GM19452 (cell line): ENCODE data around the gene ADD2.

Source experiments
- ATAC-seq: cut with Tn5 transposase; IDR thresholded peaks from one replicate; pipeline ENCODE4 v1.9.1; 2021; ENCODE audit not compliant: unreplicated experiment

The ADD2 gene

DNA sequence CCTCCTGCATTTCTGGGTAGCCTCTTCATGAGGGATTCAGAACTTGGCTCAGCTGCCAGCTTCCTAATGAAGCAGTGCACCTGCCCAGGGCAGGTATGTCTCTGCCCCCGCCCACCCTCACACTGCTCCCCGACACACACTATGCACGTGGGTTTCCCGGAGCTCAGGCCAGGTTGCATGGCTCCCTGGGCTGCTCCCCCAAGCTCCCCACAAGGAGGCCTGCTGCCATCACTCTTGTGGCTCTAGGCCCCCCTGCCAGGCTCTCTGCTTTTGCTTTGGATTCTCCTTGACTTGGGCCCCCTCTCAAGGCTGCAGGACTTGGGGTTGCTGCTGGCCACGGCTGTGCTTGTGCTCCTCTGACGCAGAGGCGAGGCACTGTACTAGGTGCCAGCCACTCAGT lies 43.6 kb downstream of the ADD2 start:
- no peak for ATAC-seq

DNA sequence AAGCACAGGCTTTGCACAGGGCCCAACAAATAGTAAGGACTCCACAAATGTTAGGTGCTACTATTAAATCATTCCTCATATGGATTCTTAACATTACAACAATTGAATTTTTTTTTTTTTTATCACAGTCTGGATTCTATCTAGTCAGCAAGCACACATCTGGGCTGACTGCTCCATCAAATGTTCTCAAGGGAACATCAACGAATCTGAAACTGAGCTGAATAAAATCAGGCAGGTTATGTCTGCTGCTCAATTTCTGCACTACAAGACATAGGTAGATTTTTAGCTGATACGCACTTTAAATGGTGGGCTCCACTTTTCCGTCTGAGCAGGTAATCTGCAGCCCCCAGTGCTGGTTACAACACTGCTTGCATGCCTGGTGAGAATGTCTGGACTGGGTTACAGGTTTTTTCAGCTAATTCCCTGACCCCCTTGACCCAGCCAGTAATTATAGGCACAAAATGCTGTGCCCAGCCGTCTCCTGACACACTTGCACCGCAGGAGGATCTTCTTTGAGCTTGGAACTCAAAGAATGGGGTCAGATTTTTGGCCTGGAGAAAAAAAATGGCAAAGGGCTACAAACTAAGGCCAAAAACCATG lies 44.6 kb downstream of the ADD2 start:
- ATAC-seq = no peak

DNA sequence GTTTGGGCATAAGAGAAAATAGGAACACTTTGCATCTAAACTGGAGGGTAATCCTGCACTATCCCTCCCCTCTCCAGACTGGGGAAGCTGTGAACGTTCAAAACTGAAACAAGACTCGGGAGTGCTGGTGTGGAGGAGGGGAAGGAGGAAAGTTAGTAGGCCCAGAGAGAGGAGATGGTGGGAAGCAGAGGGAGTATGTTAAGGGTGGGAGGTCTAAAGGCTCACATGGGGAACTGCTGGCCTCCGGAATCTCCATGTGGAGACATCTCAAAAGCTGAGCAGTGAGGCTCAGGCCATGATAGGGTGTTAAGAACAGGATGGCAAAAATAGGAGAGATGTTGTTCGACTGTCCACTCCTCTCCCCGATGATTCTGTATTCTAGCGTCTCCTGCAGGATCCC lies 47.9 kb downstream of the ADD2 start:
- ATAC-seq = no peak

DNA sequence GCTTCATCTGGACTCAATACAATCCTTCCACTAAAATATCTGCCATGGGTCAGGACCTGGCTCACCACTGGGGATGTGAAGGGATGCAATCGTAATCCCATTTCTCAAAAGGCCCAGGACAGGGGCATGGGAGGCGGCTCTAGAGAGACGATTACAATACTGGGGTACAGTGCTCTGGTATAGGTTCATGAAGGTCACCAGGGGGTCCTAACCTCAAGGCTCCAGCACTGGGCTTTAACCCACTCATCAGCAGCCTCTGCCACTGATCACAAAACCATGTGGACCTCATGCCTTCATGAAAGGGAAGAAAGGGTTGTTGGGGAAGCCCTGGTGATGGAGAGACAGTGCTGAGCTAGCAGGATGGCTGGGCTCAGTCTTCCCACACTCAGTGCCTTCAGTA lies 48.8 kb downstream of the ADD2 start:
- ATAC-seq = no peak

DNA sequence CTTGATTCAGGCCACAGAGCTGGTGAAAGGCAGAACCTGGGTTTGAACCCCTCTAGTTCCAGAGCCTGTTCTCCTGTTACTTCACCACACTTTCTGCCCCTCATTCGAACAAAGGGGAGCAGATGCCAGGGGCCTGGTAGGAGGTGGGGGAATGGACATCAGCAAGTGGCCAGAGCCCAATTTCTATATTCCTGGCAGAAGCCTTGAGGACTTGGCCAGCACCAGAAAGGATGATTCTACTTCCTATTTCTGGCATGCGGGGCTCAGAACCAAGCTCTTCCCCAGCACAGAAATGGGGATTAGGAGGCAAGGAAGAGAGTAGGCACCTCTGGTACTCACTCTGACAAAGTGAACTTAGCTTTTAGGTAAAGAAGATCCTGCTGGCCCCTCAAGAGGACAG lies 49.3 kb downstream of the ADD2 start:
- no peak for ATAC-seq

DNA sequence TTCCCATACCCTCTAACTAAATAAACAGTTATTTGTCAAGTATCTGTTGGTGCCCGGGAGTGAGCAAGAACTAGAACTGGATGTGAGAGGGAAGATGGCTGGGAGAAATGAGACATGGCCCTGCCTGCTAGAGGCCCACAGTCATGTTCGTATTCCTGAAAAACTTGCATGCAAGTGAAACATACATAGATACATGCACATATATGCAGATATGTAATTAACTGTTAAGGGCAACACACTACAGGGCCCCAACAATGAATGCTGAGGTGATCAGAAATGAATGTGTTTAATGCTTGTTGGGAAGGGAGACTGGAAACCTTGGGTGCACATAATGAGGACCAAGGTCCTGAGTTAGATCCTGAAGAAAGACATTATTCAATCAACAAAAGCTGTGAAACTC lies 49.8 kb downstream of the ADD2 start:
- ATAC-seq = no peak

DNA sequence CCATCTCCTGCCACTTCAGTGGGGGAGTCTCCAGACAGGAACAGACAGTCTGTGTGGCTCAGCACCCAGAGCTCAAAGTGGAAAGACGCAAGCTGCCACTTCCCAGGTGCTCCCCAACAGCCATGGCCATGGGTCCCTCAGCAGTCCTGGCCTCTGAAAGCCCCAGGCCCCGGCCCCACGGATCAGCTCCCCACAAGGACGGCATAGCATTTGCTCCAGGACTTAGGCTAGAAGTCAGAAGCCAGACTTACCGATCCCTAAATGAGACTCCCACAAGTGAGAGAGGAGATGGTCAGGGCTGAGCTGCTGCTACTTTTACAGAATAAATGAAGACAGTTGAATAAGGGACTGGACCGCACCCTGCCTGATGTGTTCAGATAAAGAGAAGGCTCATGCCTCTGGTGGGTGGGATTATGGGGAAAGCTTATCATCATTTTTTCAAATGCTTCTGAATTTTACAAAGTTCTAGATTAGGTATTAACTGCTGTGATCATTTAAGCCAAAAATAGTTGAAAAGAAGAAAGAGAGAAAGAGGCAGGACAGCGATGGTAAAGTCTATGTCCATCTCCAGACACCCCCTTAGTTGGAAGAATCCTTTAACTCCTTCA lies 50.5 kb downstream of the ADD2 start:
- no peak for ATAC-seq

DNA sequence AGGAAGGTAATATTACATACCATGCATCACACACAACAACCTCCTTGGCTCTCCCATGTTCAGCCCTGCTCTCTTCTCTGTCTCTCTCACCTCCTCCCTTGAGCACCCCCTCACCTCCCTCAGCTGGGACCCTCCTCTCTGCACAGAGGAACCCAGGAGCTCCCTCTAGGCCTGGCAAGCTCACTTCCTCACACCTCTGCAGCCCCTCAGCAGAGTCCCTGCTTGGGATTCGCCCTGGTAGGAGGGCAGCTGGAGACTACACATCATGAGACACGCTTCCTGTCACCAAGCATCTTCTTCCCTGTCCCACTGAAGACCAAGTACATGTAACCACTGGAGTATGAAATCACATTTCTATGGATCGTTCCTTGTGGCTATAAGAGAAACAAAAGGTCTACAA lies 51.0 kb downstream of the ADD2 start:
- no peak for ATAC-seq

DNA sequence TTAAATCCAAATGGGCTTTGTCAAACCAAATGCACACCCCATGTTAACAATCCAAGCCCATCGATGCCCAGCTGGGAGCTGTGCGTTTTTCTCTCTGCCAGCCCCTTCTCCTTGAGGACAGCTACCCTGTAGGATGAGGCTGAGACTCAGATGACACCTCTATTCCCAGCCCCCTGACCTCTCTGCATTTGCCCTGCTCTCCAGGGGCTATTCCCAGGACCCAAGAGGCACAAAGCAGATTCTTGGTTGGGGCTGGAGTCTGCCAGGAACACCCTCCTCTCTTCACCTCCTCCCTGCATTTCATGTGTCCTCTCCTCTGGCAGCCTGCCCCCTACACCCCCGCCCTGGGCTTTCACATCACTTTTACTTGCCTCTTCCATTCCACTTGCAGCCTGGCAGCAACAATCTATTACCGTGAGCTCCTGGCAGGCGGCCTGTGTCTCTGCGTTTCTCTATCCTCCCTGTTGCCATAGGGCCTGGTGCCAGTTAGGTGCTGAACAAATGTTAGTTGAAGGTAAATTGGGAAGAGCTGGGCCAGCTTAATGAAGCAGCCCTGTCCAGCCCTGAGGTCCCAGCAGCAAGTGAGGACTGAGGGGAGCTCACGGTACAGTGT lies 51.8 kb downstream of the ADD2 start:
- no peak for ATAC-seq

DNA sequence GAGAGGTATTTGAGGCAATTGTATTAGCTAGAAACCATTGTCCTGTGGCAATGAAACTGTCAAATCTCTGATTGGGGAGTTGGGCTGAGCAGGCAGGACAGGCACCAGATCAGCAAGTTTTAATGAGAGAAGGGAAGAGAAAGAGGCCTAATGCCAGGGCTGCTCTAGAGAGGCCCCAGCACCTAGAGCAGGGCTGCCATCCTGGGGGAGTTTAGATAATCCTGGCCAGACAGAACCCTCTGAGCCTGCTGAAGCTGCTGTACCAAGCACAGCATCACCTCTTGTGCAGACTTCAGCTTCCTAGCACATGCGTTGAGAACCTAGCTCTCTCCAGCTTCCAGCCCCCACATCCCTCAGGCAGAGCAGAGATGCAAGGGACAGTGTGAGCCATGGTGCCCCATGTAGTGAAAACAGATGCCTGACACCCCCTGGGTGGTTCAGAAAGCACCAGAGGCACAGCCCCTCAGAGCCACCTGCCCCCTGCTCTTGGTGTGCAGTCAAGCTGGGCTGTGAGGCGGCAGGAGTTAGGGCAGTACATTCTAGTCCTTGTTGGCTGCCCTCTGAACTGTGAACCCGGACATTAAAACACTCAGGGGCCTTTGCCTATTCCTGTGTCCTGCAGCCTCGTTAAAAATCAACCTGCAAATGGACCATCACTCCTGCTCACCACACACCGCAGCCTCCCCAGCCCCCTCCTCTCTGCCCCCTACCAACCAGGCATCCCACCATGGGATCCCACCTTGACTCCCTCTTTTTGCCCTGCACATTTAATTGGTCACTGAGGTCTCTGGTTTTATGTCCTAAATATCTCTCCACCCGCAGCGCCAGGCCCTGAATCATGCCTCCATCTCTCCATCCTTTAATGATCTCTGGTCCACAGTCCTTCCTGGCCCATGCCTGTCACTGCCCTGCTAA lies 52.7 kb downstream of the ADD2 start:
- ATAC-seq = no peak

DNA sequence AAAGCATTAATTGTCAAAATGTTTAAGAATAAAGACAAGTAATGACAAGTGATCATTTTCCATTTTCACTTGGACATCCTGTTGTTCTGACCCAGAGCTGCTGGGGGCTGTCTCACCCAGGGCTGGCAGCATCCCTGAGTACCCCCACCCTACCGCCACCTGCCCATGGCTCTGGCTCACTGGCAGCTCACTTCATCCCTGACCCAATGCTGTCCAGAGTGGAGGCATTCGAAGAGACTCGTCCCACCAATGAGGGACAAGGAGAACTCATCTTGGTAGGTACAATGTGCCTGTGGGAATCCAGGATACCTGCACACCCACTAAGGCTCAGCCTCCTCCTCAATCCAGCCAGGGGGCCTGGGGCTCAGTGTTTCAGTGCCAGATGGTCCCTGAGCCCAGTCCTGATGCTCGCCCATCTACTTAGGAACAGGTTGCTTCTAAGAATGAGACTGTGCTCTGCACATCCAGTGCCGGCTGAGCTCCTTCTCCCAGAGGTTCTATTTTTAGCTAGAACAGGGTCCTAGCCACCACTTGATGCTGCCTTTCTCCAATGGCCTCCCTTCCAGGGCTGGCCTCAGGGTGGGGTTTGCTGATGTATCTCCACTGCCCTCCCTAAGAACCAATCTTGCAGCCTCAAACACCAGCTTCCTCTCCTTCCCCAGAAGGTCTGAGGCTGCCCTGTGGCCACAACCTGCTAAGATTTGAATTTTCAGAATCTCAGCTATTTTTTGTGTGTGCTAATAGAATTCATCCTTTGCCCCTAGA lies 53.7 kb downstream of the ADD2 start:
- ATAC-seq = no peak

DNA sequence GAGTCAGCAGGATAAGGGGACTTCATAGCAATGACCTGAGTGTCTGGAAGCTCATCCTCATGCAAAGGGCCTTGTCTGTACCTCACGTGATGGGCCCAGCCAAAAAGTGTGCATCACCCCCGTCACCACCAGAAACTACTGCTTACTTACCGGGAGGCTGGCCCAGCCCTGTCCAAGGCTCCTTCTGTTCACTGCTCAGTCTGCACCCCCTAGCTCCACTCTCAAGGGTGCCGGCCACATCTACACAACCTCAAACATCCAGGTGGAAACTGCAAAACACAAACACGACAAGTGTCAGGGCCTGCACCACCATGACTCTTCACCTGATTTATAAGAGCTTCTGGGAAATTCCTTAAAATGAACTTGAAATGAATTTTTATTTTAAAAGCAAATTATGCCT lies 55.1 kb downstream of the ADD2 start:
- no peak for ATAC-seq

DNA sequence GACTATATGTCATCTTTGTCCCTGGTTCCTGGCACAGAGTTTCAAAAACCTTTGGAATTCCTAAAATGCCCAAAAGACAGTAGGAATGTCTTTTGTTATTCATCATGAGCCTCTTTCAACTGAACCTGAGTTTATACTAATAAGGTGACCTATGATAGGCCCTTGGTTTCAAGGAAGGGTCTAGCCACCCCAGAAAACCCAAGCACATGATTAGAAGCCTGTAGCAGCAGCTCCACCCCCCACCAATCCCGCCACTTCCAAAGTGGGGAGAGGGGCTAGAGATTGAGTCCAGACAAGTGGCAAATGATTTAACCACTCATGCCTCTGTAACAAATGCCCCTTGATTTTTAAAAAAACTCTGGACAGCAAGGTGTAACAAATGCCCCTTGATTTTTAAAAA lies 56.8 kb downstream of the ADD2 start:
- no peak for ATAC-seq

DNA sequence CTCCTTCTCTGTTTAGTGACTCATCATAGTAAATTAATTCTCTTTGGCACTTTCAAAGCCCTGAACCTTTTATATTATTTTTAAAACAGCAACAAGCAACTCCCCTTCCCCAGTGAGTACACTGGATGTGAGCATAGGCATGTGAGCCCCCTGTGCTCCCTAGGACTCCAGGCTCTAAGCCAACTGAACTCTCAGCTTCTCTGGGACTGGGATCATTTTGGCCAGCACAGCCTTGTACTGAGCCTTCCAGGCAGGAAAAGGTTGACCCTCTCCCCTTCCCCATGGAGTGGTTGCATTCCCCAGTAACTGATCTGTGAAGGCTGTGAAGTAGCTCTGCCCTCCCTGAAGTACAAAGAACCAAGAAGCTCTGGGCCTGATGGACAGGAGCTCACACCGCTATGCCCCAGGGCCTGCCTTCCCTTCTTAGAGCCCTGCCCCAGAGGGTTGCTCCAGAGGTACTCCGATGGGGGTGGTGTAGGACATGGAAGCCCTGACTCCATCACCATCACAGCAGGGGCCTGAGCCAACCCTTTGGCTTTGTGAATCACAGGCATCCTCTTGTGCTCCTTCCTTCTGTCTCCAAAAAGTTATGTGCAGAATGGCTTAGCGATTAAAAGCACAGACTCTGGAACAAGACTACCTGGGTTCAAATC lies 57.8 kb downstream of the ADD2 start:
- no peak for ATAC-seq

DNA sequence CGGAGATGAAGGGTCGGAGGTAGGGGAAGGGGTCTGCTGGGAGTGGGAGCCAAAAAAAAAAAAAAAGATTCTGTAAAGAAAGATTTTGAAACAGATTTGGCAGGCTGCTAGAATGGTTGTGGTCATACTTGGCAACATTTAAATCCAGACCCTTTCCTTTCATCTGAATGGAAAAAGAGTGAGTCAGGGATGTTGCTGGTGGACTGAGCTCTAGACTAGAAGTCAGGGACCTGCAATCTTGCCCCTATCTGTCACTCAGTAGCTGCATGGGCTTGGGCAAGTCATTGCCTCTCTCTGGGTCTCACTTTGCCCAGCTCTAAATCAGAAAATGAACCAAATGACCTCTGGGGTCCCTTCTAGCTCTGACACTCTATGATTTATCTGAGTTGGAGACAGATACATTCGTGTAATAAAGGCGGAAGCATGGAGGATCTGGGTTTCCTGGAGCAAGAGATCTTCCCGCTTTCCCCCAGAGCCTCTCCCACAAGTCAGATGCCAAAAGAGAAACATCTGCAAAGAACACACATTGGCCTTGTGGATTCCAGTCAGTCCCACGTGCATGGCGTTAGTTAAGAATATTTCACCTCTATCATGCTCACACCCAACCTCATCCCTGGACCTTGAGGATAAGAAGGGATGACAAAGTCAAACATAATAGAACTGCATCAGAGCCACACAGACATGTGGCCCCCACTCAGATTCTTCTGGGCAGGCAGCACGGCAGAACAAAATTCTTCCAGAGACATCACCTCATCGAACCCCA lies 58.5 kb downstream of the ADD2 start:
- no peak for ATAC-seq

DNA sequence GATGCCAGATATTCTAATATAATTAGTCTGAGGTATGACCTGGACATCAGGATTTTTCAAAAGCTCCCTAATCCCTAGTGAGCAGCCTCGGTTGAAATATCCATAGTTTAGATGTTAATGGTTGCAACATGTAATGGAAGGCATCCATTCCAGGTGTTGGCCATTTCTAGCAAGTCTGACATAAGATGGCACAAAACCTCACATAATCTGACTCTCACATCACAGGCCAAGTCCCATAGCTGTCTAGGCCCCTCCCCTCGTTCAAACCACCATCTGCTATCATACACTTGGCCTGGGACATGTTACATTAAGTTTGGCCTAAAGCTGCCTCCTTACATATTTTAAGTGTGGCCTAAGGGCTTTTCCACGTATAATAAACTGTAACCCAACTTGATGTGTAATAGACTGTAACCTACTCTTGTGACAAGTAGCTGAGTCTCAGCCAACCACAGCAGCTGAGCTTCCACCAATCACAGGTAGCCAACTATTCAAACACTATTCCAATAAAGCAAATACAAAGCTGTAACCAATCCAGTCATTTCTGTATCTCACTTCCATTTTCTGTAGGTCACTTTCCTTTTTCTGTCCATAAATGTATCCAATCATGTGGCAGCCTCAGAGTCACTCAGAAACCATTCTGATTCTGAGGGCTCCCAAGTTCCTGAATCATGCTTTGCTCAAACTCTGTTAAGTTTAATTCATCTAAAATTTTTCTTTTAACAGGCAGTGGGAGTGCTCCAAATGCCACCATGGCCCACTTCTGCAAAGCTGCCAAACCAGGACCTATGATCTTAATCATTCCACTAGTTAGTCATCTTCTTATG lies 59.4 kb downstream of the ADD2 start:
- ATAC-seq = no peak

DNA sequence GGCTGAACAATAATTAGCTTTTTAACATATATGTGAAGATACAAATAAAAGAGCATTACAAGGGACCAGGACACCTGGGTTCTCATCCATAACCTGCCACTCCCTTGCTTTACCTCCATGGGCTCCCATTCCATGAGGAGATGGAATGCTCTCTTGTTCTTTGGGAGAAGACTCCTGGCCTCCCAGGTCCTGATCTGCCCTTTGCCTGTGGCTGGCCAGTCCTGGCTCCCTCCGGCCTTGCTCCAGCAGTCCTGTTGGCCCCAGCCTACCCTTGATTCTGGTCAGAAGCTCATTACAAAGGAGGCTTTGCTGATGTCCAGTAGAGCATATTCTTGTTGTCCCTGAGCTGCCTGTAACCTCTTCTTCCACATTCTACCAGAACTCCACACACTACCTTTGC lies 60.3 kb downstream of the ADD2 start:
- ATAC-seq = no peak

DNA sequence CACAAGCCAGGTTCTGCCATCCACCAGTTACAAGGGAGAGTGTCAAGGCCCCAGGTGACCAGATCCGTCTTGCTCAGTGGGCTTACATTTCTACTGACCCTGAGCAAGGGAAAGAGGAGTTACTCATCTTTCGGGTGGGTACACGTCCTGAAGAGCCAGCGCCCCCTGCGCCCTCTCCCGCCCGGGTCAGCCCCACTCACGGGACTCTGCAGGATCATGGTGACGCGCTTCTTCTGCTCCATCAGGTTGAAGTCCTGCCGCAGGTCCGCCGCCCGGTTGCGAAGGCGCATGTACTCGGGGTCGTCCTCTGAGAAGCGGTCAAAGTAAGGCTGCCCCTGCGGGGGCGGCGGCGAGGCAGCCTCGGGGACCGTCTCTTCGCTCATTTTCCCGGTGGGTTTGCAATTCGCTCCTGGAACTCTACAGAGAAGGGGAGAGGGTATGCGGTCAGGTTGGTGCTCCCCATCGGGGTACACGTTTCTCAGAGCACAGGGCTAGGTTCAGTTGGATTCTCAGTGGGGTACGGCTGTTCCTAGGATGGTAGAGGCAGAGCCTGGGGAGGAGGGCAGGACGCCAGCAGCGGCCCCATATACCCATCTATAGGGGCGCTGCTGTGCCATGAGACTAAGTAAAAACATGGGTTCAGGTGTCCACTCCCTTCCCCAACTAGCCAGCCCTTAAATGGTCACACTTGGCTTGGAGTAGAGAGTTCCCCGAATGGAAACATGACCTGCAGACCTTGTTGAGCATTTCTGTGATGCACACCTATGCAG lies 61.8 kb downstream of the ADD2 start:
- no peak for ATAC-seq
